Right cardiac atrium (tissue), 5 donors: ENCODE results near the gene C2orf72. TPM values are rescaled to one million over a fixed set of nuclear protein-coding genes. Genes with fewer than 3 reads are reported as not detected.
"Not testable (repeated sequence)": the region's sequence is repeated elsewhere in the genome, so short reads cannot be mapped to it uniquely, and the experiment has no call there.

ENCODE experiments used
- ATAC-seq, 2 donors: fragments of 200-7000 bp; cut with Tn5 transposase; one replicate each; pipeline versions ENCODE4 v1.8.0 to v1.9.1; 2020; ENCODE audit warnings: moderate library complexity in 2 of 2, mild to moderate bottlenecking in 1 of 2
- DNase-seq, 3 donors: peaks; one replicate each; pipeline ENCODE4 v3.0.0-alpha.2; 2020
- H3K27ac ChIP-seq: one replicate; pipeline ENCODE4 v1.5.1; 2013; ENCODE audit warnings: mild to moderate bottlenecking, low read length, control low read depth, moderate library complexity
- H3K27me3 ChIP-seq: one replicate; pipeline ENCODE4 v1.6.1; 2013; ENCODE audit not compliant: control insufficient read depth, insufficient read depth
- H3K4me1 ChIP-seq: one replicate; pipeline ENCODE4 v1.6.1; 2013; ENCODE audit warnings: low read length; ENCODE audit not compliant: control insufficient read depth, insufficient read depth
- H3K4me3 ChIP-seq: one replicate; pipeline ENCODE4 v1.5.1; 2013; ENCODE audit warnings: low read length, control low read depth
- H3K9me3 ChIP-seq: one replicate; pipeline ENCODE4 v1.6.1; 2013; ENCODE audit warnings: low read length; ENCODE audit not compliant: control insufficient read depth
- WGBS: extraction: QIAGEN DNeasy Blood & Tissue Kit; methylation state at CpG from one replicate; pipeline ENCODE4 v1.1.7; 2013; 5-methylcytosine and 5-hydroxymethylcytosine counted together
- intact Hi-C, 4 donors: fragments of 100-400 bp; cut with DNase I; formaldehyde crosslinking; loops; one replicate each; pipeline versions ENCODE4 v1.11.0 to v1.14.0; 2022 to 2023
- polyA plus RNA-seq: library from polyadenylated mRNA; stranded (reverse); fragments of 200-250 nt; gene quantifications from one replicate; pipeline ENCODE4 v1.2.3, GENCODE V29; 2013
- total RNA-seq, 4 donors: library from RNA; stranded (reverse); fragmentation: NEBNext Ultra II Directional; extraction: Animal tissue kit (Norgen Biotek cat#: 25700); gene quantifications; one replicate each; pipeline ENCODE4 v1.2.1, GENCODE V29; 2021
- donor health status: healthy with polysubstance abuse.
- donor health status: DM: no; HTN: yes; CAD: no.
- donor health status: DM: no; HTN: no; CAD: no.
- donor health status: DM: no; HTN: yes; CAD: no; lungs with severe emphysema.
- donor health status: DM: yes; HTN: yes; CAD: no.

The C2orf72 gene
- total and polyA plus RNA-seq, 5 donors = 0.18 to 0.43 (median 0.35) TPM; not detected in 1

DNA sequence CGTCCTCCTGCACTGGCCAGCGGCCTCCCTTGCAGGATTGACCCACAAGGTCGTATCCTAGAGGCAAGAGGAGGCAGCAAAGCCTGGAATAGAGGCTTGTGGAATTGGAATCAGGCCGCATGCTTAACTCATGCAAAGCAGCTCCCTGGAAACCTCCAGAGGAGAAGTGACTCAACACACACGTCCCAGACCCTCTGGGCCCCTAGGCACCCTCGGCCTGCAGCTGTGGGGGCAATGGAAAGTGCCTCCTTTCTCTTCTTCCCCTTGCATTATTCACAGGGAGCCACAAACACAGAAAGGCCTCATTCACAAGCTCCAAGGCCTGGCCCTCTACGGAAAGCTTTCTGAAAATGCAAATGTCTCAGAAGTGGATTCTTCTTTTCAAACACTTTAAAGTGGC, 21.8 kb upstream of the C2orf72 start:
- no peaks in the 10 kb centered on the region for H3K4me1 ChIP-seq
- intact Hi-C loops = no loop called here
- no peak for ATAC-seq
- no peak for DNase-seq
- no peak overlapping the region for H3K4me3 ChIP-seq
- no peaks in the 10 kb centered on the region for H3K9me3 ChIP-seq
- no peak overlapping the region for H3K27ac ChIP-seq
- 57% methylated on average over 7 of the region's 7 CpGs for WGBS
- no peaks in the 10 kb centered on the region for H3K27me3 ChIP-seq

GRCh38 chr2:231015926-231016325, 21.4 kb upstream of the C2orf72 start:
- WGBS = 82% methylated on average over 3 of the region's 3 CpGs
- H3K27me3 ChIP-seq = no peaks in the 10 kb centered on the region
- intact Hi-C loops = no loop called here
- H3K27ac ChIP-seq = no peak overlapping the region
- no peak overlapping the region for H3K4me3 ChIP-seq
- H3K4me1 ChIP-seq = no peaks in the 10 kb centered on the region
- ATAC-seq = no peak
- no peak for DNase-seq
- no peaks in the 10 kb centered on the region for H3K9me3 ChIP-seq

DNA sequence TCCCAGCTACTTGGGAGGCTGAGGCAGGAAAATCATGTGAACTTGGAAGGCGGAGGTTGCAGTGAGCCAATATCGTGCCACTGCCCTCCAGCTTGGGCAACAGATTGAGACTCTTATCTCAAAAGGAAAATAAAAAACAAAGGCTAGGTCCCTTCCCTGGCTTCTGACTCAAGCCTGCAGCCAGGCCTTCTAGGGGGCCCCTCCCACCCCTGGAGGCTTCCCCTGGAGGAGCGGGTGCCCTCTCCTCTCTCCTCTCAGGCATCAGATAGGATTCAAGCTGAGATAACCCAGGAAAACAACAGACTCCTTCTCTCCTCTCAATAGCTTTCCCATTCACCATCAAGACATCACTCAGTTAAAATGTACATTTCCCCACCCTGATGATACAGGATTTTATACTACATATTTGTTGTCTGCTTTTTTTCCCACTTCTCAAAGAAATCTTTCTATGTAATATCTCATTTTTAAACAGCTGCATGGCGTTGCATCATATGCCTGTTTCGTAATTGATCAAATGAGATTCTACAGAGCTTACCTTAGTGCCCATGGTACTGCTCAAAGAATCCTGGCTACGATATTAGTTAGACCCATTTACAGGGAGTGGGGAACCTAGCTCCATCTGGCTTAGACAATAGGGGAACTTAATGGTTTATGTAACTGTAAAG, 20.6 kb upstream of the C2orf72 start:
- ATAC-seq (no peak), DNase-seq (no peak)
- Histone ChIP-seq H3K27me3 (no peaks in the 10 kb centered on the region), H3K4me3 (no peak overlapping the region), H3K27ac (no peak overlapping the region), H3K9me3 (no peaks in the 10 kb centered on the region), H3K4me1 (no peaks in the 10 kb centered on the region)
- intact Hi-C loops = no loop called here
- 63% methylated on average over 6 of the region's 6 CpGs for WGBS

DNA sequence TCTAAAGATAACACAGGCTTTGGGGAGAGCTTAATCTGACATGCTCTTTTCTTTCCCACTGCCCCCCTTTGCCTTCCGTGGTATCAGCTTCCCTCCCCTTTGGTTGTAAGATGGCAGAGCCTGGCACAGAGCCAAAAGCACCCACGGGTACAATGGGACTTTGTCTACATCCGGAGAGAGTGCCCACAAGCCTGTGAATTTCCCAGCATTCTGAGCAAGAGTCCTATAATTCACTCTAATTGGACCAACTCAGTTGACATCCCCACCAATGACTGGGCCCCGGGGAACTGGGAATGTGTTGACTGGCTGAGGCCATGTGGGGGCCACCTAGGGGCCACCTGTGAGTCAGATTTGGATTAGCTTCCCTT, 20.1 kb upstream of the C2orf72 start:
- WGBS = 48% methylated on average over 4 of the region's 4 CpGs
- H3K4me3 ChIP-seq = no peak overlapping the region
- no peaks in the 10 kb centered on the region for H3K9me3 ChIP-seq
- H3K27ac ChIP-seq = no peak overlapping the region
- DNase-seq (no peak), ATAC-seq (no peak)
- no peaks in the 10 kb centered on the region for H3K27me3 ChIP-seq
- H3K4me1 ChIP-seq = no peaks in the 10 kb centered on the region
- intact Hi-C loops = no loop called here

DNA sequence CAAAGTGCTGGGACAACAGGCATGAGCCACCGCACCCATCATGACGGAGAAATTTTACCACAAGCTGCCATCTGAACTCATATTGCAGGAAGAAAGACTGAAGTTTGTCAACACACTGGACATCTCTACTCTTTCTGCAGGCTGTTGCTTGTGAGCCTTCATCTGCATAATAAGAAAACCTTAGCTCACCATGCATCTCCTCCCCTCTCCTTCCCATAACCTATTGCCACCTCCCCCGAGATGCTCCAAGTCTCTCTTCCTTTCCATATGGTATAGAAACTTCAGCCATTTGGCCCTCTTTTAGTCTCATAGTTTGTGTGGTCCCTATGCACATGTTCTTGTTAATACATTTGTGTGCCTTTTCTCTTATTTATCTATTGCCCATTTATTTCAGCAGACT, 19.1 kb upstream of the C2orf72 start:
- WGBS = 93% methylated on average over 3 of the region's 3 CpGs
- intact Hi-C loops = no loop called here
- no peak for ATAC-seq
- H3K9me3 ChIP-seq = no peaks in the 10 kb centered on the region
- H3K4me3 ChIP-seq = no peak overlapping the region
- no peak for DNase-seq
- H3K27ac ChIP-seq = no peak overlapping the region
- no peaks in the 10 kb centered on the region for H3K27me3 ChIP-seq
- H3K4me1 ChIP-seq = no peaks in the 10 kb centered on the region

DNA sequence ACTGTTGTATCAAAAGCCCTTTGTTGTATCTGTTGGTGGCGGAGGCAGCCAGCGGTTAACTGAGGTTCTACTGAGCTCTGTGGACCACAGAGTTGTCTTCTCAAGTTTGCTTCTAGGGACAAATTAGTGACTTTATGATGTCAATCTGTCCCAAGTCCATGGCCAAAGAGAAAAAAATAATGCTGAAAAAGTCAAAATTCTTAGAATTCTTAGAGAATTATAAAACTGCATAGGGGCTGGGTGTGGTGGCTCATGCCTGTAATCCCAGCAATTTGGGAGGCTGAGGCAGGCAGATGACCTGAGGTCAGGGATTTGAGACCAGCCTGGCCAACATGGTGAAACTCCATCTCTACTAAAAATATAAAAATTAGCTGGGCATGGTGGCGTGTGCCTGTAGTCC, 12.3 kb upstream of the C2orf72 start:
- ATAC-seq, intact Hi-C loops: not testable (repeated sequence)
- 90% methylated on average over 3 of the region's 3 CpGs for WGBS

GRCh38 chr2:231028889-231029288, 8.4 kb upstream of the C2orf72 start:
- no peak overlapping the region for H3K4me3 ChIP-seq
- no peak for ATAC-seq
- no peaks in the 10 kb centered on the region for H3K9me3 ChIP-seq
- H3K27ac ChIP-seq = no peak overlapping the region
- no peaks in the 10 kb centered on the region for H3K27me3 ChIP-seq
- intact Hi-C loops = no loop called here
- no peaks in the 10 kb centered on the region for H3K4me1 ChIP-seq
- DNase-seq = no peak

More for the DNA sequence above, 12.3 kb upstream of the C2orf72 start:
- not testable (repeated sequence) for H3K9me3 ChIP-seq, H3K27ac ChIP-seq, H3K4me1 ChIP-seq, H3K4me3 ChIP-seq, DNase-seq, H3K27me3 ChIP-seq

GRCh38 chr2:231029563-231029962, 7.8 kb upstream of the C2orf72 start:
- intact Hi-C loops = no loop called here
- Histone ChIP-seq H3K27ac (no peak overlapping the region), H3K27me3 (no peaks in the 10 kb centered on the region), H3K4me3 (no peak overlapping the region), H3K9me3 (no peaks in the 10 kb centered on the region), H3K4me1 (no peaks in the 10 kb centered on the region)
- DNase-seq (no peak), ATAC-seq (no peak)
- 82% methylated on average over 9 of the region's 9 CpGs for WGBS

DNA sequence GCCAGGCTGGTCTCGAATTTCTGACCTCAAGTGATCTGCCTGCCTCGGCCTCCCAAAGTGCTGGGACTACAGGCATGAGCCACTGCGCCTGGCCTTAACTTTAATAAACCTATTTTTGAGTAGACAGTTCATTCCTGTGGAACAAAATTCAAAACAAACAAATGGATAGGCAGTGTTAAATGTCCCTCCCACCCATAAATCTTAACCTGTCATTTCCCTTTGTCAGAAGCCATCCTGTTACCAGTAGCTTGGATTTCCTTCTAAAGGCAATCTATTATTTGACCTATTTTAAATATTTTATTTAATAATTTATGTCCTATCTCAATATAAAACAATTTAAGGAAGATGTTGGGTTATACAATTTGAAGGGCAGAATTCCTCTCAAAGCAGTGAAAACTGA, 6.6 kb upstream of the C2orf72 start:
- Histone ChIP-seq H3K27me3 (no peaks in the 10 kb centered on the region), H3K27ac (no peak overlapping the region)
- intact Hi-C loops = no loop called here

DNA sequence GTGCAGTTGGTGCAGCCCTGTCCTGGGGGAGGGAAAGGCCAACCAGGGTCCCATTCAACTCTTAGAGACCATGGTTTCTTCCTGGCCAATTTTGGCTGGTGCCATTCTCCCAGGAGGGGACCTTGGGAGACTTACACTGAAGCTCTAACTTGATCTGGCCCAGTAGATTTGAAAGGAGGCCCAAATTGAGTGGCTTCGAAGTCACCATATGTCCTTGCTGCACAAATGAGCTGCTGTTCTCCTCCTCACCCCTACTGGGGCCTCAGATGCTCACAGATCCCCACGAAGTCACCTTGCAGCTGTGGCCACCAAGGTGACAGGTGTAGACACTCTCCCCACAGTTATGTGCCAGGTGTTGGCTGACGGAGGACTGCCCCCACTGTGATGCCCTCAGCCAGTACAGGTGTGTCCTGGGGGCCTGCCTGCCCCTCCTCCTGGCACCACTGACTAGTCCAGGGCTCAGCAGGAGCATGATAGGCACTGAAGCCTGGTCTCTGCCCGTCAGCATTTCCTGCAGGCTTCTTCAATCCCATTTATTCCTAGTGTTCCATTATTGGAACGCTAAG, 4.7 kb upstream of the C2orf72 start:
- Histone ChIP-seq H3K9me3 (no peaks in the 10 kb centered on the region), H3K27me3 (peaks cover 2% of the 10 kb centered on the region), H3K4me3 (no peak overlapping the region), H3K4me1 (no peaks in the 10 kb centered on the region), H3K27ac (no peak overlapping the region)
- DNase-seq (no peak), ATAC-seq (no peak)
- intact Hi-C loops = no loop called here
- 69% methylated on average over 5 of the region's 5 CpGs for WGBS

More for the DNA sequence above, 6.6 kb upstream of the C2orf72 start:
- no peak for ATAC-seq
- Histone ChIP-seq H3K4me1 (no peaks in the 10 kb centered on the region), H3K9me3 (no peaks in the 10 kb centered on the region), H3K4me3 (no peak overlapping the region)
- DNase-seq = no peak
- WGBS = 83% methylated on average over 3 of the region's 3 CpGs

DNA sequence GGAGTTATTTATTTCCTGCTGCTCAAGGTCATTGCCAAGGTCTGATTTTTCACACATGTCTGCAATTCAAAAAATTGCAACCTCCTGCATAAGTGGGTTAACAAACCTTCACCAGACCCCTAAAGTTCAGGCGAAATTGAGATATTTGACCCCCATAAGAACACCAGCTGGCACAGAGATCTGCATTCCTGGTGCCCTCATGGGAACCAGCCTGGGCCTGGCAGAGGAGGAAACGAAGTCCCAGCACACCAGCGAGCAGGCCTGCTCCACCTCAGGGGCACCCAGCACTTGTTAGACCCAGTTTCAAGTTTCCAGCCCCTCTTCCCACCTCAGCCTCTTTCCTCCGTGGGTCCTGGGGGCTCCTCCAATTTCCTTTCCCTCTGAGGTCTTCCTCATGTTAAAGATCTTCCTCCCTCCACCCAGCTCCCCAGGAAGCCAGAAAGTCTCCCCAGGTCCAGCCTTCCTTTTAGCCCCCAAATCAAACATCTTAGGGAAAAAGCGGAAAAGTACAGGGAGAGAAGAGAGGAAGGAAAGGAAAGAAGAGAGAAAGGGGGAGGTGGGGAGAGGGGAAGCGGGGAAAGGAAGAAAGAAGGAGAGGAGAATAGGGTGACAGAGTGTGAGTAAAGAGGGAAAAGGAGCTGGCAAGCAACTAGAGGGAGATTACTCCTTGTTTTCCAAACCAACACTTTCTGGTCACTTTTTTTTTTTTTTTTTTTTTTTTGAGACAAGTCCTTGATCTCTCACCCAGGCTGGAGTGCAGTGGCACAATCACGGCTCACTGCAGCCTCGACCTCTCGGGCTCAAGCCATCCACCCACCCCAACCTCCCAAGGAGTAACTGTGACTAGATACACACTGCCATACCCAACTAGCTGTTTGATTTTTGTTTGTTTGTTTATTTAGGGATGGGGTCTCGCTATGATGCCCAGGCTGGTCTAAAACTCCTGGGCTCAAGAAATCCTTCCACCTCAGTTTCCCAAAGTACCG, 3.9 kb upstream of the C2orf72 start:
- Histone ChIP-seq H3K9me3 (no peaks in the 10 kb centered on the region), H3K27ac (no peak overlapping the region), H3K4me1 (no peaks in the 10 kb centered on the region), H3K4me3 (no peak overlapping the region), H3K27me3 (peaks cover 2% of the 10 kb centered on the region)
- whole genome bisulfite sequencing = 57% methylated on average over 11 of the region's 11 CpGs
- ATAC-seq (no peak), DNase-seq (no peak)
- intact Hi-C loops = no loop called here
